Uterus (tissue), 2 donors: ENCODE measurements around the gene PCLAF.
"Not testable (repeated sequence)": the region's sequence is repeated elsewhere in the genome, so short reads cannot be mapped to it uniquely, and the experiment has no call there.

Experiments
- CTCF ChIP-seq, 4 experiments: fragments of 200-600 bp in 2 of 4; fragments of 450-650 bp in 2 of 4; sonication (generic) in 2 of 4; IDR thresholded peaks; one replicate each; pipeline ENCODE4 v1.5.1; 2016 to 2019; ENCODE audit warnings: antibody characterized with exemption in 4 of 4, mild to moderate bottlenecking in 2 of 4, moderate library complexity in 1 of 4
- POLR2A ChIP-seq, 2 donors: fragments of 450-650 bp; IDR thresholded peaks; one replicate each; pipeline ENCODE4 v1.6.1; 2016; ENCODE audit warnings: antibody characterized with exemption in 2 of 2, mild to moderate bottlenecking in 1 of 2, moderate library complexity in 1 of 2

- not testable (repeated sequence) for TF ChIP-seq CTCF, POLR2A (IDR thresholded peaks at IDR 0.05)
Observed at GRCh38 chr15:64371383-64371782, 9.9 kb downstream of the PCLAF start.
